T47D (cell line): Measurements from ENCODE around the gene TTC29.

Experiments
- DNase-seq, 2 experiments: peaks; one replicate each; pipeline versions ENCODE4 v3.0.0 to v3.0.0-alpha.2; 2011 to 2012; ENCODE audit warnings: low read depth in 1 of 2, low spot score in 1 of 2
- JUND ChIP-seq: IDR thresholded peaks from 2 replicates; pipeline ENCODE4 v1.6.1; 2012; ENCODE audit warnings: low read depth
- in situ Hi-C: cut with HindIII; loops from 2 replicates; pipeline ENCODE4 v1.10.0; 2016; ENCODE audit warnings: low sequenced_read_pairs, low pct_unique_long_range_greater_than_20kb

The TTC29 gene

GRCh38 chr4:146943691-146944375, 1.8 kb downstream of the TTC29 start:
- in situ Hi-C loops = no loop called here
- no peak for DNase-seq
- TF ChIP-seq JUND = no peak

GRCh38 chr4:146932116-146932515, 13.5 kb downstream of the TTC29 start:
- in situ Hi-C loops = no loop called here
- DNase-seq = no peak
- no peak for TF ChIP-seq JUND

- DNase-seq = no peak
- TF ChIP-seq JUND = no peak
- in situ Hi-C loops = no loop called here
These were observed 15.0 kb downstream of the TTC29 start for GRCh38 chr4:146930673-146931072.

GRCh38 chr4:146927695-146928094, 18.0 kb downstream of the TTC29 start:
- no peak for DNase-seq
- no peak for TF ChIP-seq JUND
- in situ Hi-C loops = no loop called here

- DNase-seq = peak in 1 of 2 experiments; percentile 44
These were observed 29.1 kb downstream of the TTC29 start for GRCh38 chr4:146916479-146917076.

GRCh38 chr4:146915132-146915531, 30.5 kb downstream of the TTC29 start:
- TF ChIP-seq JUND = no peak
- in situ Hi-C loops = no loop called here
- no peak for DNase-seq

More at GRCh38 chr4:146916479-146917076, 29.1 kb downstream of the TTC29 start:
- TF ChIP-seq JUND = no peak
- in situ Hi-C loops = no loop called here

- TF ChIP-seq JUND = no peak
- in situ Hi-C loops = no loop called here
- DNase-seq = no peak
These were observed 45.4 kb downstream of the TTC29 start for GRCh38 chr4:146900295-146900694.

- in situ Hi-C loops = no loop called here
- TF ChIP-seq JUND = no peak
- no peak for DNase-seq
These were observed 55.4 kb downstream of the TTC29 start for GRCh38 chr4:146890301-146890700.

- TF ChIP-seq JUND = no peak
- no peak for DNase-seq
- in situ Hi-C loops = no loop called here
These were observed 62.6 kb downstream of the TTC29 start for GRCh38 chr4:146883070-146883469.

- no peak for DNase-seq
- TF ChIP-seq JUND = no peak
- in situ Hi-C loops = no loop called here
These were observed 88.4 kb downstream of the TTC29 start for GRCh38 chr4:146857298-146857697.

- in situ Hi-C loops = no loop called here
- TF ChIP-seq JUND = no peak
- DNase-seq = no peak
These were observed 89.9 kb downstream of the TTC29 start for GRCh38 chr4:146855761-146856160.

GRCh38 chr4:146852360-146852759, 93.3 kb downstream of the TTC29 start:
- TF ChIP-seq JUND = no peak
- in situ Hi-C loops = no loop called here
- no peak for DNase-seq

- in situ Hi-C loops = no loop called here
- no peak for TF ChIP-seq JUND
- no peak for DNase-seq
These were observed 98.3 kb downstream of the TTC29 start for GRCh38 chr4:146847345-146847744.

GRCh38 chr4:146846882-146847281, 98.8 kb downstream of the TTC29 start:
- no peak for DNase-seq
- TF ChIP-seq JUND = no peak
- in situ Hi-C loops = no loop called here
